ENCODE data around the gene SIL1.

DNA sequence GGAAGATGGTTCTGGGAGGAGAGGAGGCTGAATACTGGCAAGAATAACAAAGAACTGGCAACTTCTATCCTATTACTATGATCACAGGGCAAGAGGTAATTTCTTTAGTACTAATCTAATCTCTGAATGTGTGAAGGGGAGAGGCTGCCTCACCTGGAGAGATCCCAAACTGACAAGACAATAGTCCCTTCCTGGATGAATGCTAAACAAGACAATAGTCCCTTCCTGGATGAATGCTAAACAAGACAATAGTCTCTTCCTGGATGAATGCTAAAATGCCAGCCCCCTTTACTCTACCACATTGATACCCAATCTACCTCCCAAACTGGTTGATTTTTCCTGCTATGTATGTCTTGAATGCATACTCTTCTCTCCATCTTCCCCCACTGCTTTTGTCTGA, 145.2 kb downstream of the SIL1 start:
- no peak for TF ChIP-seq POLR2A (IDR thresholded peaks at IDR 0.05)
- TF ChIP-seq, protein P1, sequence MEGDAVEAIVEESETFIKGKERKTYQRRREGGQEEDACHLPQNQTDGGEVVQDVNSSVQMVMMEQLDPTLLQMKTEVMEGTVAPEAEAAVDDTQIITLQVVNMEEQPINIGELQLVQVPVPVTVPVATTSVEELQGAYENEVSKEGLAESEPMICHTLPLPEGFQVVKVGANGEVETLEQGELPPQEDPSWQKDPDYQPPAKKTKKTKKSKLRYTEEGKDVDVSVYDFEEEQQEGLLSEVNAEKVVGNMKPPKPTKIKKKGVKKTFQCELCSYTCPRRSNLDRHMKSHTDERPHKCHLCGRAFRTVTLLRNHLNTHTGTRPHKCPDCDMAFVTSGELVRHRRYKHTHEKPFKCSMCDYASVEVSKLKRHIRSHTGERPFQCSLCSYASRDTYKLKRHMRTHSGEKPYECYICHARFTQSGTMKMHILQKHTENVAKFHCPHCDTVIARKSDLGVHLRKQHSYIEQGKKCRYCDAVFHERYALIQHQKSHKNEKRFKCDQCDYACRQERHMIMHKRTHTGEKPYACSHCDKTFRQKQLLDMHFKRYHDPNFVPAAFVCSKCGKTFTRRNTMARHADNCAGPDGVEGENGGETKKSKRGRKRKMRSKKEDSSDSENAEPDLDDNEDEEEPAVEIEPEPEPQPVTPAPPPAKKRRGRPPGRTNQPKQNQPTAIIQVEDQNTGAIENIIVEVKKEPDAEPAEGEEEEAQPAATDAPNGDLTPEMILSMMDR (IDR thresholded peaks at IDR 0.05): no peak
- TF ChIP-seq EP300 (IDR thresholded peaks at IDR 0.05): no peak
